Breast epithelium (tissue), 4 donors: ENCODE results near the gene MAP2K5. TPM values are rescaled to one million over a fixed set of nuclear protein-coding genes. Genes with fewer than 3 reads are reported as not detected.

Source experiments
- DNase-seq, 2 donors: peaks; one replicate each; pipeline ENCODE4 v3.0.0-alpha.2; 2019; ENCODE audit warnings: low spot score in 2 of 2
- H3K27ac ChIP-seq, 2 donors: fragments of 200-600 bp; sonication (generic) in 1 of 2; one replicate each; pipeline ENCODE4 v1.5.1; 2016 to 2019; ENCODE audit warnings: mild to moderate bottlenecking in 1 of 2
- H3K27me3 ChIP-seq, 2 donors: fragments of 200-600 bp; sonication (generic) in 1 of 2; one replicate each; pipeline versions ENCODE4 v1.5.1 to v1.6.0; 2017 to 2019; ENCODE audit warnings: control low read depth in 1 of 2, mild to moderate bottlenecking in 1 of 2
- H3K36me3 ChIP-seq: fragments of 200-600 bp; one replicate; pipeline ENCODE4 v1.5.1; 2019
- H3K4me1 ChIP-seq, 2 donors: fragments of 200-600 bp; sonication (generic); one replicate each; pipeline ENCODE4 v1.5.1; 2016 to 2019; ENCODE audit warnings: control low read depth in 1 of 2
- H3K4me3 ChIP-seq, 3 donors: fragments of 200-600 bp; sonication (generic); 1 replicate in 2 of 3; 2 replicates in 1 of 3; pipeline ENCODE4 v1.5.1; 2016 to 2019; ENCODE audit warnings: mild to moderate bottlenecking in 3 of 3, moderate library complexity in 2 of 3
- H3K9me3 ChIP-seq, 2 donors: fragments of 200-600 bp; sonication (generic) in 1 of 2; one replicate each; pipeline ENCODE4 v1.5.1; 2016 to 2019; ENCODE audit warnings: control low read depth in 1 of 2
- POLR2A ChIP-seq: fragments of 450-650 bp; IDR thresholded peaks from one replicate; pipeline ENCODE4 v1.6.1; 2016; ENCODE audit warnings: antibody characterized with exemption, mild to moderate bottlenecking, moderate library complexity
- POLR2AphosphoS5 ChIP-seq, 3 donors: sonication (generic); formaldehyde crosslinking; IDR thresholded peaks; one replicate each; pipeline ENCODE4 v1.6.1; 2017; ENCODE audit warnings: antibody characterized with exemption in 3 of 3
- intact Hi-C: fragments of 100-400 bp; cut with DNase I; formaldehyde crosslinking; loops from one replicate; pipeline ENCODE4 v1.15.1; 2023; ENCODE audit warnings: low total_unique reads
- total RNA-seq, 3 donors: library from RNA; depleted of rRNA; stranded (reverse); fragments of >200 nt; gene quantifications; one replicate each; pipeline ENCODE4 v1.1.0, GENCODE V29; 2016
- TF ChIP-seq, protein P1 (sequence below), 3 donors: fragments of 450-650 bp; IDR thresholded peaks; one replicate each; pipeline ENCODE4 v1.5.1; 2016 to 2017; ENCODE audit warnings: antibody characterized with exemption in 3 of 3, mild to moderate bottlenecking in 3 of 3, moderate library complexity in 3 of 3

MAP2K5 gene
- total RNA-seq, 3 donors from 2014 or later = 13.8 to 15.1 (median 14.0) TPM

DNA sequence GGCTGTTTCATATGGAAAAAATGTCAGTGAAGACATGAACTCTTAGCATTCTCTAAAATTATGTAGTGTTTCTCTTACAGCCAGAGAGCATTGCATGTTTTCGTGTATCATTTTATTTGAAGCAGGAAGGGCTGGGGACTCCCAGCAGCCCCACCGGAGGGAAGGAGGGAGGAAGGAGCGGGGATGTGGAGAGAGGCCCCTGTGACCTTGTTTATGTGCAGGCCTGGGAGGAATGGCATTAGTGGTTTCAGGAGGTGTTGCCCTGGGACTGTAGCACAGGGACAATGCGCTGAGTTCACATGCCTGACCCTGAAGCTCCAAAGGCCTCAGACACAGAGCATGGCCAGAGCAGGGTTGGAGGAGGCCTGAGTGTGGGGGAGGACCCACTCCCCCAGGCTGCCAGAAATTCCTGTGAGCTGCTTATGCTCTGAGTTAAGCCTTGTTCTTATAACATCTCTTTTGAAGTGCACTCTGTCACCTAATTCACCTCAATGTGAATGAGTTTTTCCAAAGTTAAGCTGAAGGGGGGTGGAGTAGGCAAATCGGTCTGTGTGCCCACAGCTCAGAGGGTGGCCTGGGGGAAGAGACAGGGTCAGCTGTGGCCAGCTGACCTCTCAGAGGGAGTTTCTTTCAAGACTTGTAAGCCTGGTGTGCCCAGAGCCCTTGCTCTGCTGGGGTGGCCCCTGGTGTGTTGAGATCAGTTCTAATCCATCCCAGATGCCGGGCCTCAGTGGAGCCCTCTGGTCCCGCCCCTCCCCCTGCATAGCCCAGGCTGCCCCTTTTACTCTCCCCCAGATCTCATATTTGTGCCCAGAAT is 301.3 kb downstream of the MAP2K5 start:
- intact Hi-C loops = no loop called here
- Histone ChIP-seq H3K4me3 (no peak overlapping the region), H3K9me3 (no peaks in the 10 kb centered on the region), H3K36me3 (no peaks in the 10 kb centered on the region), H3K27me3 (no peaks in the 10 kb centered on the region), H3K27ac (peak overlapping the region; percentile 30 to 73), H3K4me1 (peaks cover 0 to 3% of the 10 kb centered on the region in 2 donors)
- no peak for DNase-seq
- TF ChIP-seq, protein P1, sequence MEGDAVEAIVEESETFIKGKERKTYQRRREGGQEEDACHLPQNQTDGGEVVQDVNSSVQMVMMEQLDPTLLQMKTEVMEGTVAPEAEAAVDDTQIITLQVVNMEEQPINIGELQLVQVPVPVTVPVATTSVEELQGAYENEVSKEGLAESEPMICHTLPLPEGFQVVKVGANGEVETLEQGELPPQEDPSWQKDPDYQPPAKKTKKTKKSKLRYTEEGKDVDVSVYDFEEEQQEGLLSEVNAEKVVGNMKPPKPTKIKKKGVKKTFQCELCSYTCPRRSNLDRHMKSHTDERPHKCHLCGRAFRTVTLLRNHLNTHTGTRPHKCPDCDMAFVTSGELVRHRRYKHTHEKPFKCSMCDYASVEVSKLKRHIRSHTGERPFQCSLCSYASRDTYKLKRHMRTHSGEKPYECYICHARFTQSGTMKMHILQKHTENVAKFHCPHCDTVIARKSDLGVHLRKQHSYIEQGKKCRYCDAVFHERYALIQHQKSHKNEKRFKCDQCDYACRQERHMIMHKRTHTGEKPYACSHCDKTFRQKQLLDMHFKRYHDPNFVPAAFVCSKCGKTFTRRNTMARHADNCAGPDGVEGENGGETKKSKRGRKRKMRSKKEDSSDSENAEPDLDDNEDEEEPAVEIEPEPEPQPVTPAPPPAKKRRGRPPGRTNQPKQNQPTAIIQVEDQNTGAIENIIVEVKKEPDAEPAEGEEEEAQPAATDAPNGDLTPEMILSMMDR (IDR thresholded peaks at IDR 0.05) = no peak
- TF ChIP-seq POLR2AphosphoS5 (IDR thresholded peaks at IDR 0.05) (no peak), POLR2A (no peak)

DNA sequence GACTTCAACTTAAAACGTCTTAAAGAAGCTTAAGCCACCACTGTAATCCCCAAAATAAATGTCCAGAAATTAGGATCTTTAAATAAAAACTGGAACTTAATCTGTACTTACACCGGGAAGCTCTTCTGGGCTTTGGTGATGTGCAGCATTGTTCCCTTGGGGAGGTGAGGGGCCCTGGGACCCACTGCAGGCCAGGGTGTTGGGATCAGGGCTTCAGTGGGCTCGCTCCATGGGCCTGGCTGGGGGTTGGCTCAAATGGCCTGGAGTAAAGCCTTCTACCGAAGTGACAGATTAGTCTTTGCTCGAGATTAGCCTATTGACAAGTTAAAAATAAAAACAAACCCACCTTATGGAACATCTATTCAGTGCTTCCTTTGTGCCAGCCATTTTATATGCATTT is 303.5 kb downstream of the MAP2K5 start:
- H3K4me3 ChIP-seq = no peak overlapping the region

DNA sequence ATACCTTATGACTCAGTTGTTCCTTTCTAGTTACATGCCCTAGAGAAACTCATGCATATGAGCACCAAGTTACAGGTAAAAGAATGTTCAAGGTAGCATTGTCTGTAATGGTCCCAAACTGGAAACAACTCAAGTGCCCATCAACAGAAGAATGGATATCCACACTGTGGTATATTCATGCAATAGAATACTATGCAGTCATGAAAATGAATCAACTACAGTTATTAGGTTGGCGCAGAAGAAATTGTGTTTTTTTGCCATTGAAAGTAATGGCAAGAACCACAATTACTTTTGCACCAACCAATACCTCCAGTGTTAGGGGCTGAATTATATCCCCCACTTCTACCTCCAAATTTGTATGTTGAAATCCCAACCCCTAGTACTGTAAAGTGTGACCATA is 307.0 kb downstream of the MAP2K5 start:
- TF ChIP-seq POLR2AphosphoS5 (IDR thresholded peaks at IDR 0.05) = no peak
- TF ChIP-seq, protein P1 (IDR thresholded peaks at IDR 0.05) = no peak
- no peak for TF ChIP-seq POLR2A
- no peak overlapping the region for H3K4me3 ChIP-seq
- H3K27me3 ChIP-seq = no peaks in the 10 kb centered on the region
- DNase-seq = no peak
- intact Hi-C loops = no loop called here
- no peaks in the 10 kb centered on the region for H3K9me3 ChIP-seq
- no peaks in the 10 kb centered on the region for H3K36me3 ChIP-seq
- no peak overlapping the region for H3K27ac ChIP-seq
- no peaks in the 10 kb centered on the region for H3K4me1 ChIP-seq

More for the DNA sequence above, 303.5 kb downstream of the MAP2K5 start:
- intact Hi-C loops = no loop called here
- DNase-seq = no peak
- Histone ChIP-seq H3K4me1 (peaks cover 0 to 3% of the 10 kb centered on the region in 2 donors), H3K27me3 (no peaks in the 10 kb centered on the region), H3K27ac (no peak overlapping the region), H3K36me3 (no peaks in the 10 kb centered on the region), H3K9me3 (no peaks in the 10 kb centered on the region)
- TF ChIP-seq, protein P1 (IDR thresholded peaks at IDR 0.05) = no peak
- no peak for TF ChIP-seq POLR2A
- no peak for TF ChIP-seq POLR2AphosphoS5 (IDR thresholded peaks at IDR 0.05)

DNA sequence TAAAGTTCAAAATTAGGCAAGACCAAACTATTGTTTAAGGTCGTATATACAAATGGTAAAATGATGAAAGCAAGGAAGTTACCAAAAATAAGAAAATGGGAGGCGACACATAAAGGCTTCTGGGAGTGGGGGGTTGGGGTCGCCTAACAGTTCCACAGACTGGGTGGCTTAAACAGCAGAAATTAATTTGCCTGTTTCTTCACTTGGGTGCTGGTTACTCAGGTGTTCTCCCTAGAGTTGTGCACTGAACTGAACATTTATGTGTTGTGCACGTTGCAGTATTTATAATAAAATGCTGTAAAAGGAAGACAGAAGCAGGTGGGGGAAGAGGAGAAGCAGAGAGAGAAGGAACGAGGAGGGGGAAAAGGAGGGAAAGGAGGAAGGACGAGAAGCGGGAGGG is 307.8 kb downstream of the MAP2K5 start:
- Histone ChIP-seq H3K27me3 (no peaks in the 10 kb centered on the region), H3K4me1 (no peaks in the 10 kb centered on the region), H3K9me3 (no peaks in the 10 kb centered on the region), H3K27ac (no peak overlapping the region), H3K36me3 (no peaks in the 10 kb centered on the region), H3K4me3 (no peak overlapping the region)
- DNase-seq = no peak
- intact Hi-C loops = no loop called here
- TF ChIP-seq POLR2A (no peak), POLR2AphosphoS5 (IDR thresholded peaks at IDR 0.05) (no peak)
- TF ChIP-seq, protein P1 (IDR thresholded peaks at IDR 0.05) = no peak

DNA sequence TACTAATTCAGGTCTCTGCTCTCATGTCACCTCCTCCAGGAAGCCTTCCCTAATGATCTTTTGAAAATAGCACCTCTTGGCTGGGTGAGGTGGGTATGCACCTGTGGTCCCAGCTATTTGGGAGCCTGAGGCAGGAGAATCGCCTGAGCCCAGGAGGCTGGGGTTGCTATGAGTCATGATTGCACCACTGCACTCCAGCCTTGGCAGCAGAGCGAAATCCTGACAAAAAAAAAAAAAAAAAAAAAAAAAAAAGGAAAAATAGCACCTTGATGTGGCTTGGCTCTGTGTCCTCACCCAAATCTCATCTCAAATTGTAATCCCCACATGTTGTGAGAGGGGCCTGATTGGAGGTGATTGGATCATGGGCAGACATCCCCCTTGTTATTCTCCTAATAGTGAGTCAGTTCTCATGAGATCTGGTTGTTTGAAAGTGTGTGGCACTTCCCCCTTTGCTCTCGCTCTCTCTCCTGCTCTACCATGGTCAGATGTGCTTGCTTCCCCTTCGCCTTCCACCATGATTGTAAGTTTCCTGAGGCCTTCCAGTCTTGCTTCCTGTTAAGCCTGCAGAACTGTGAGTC is 308.6 kb downstream of the MAP2K5 start:
- Histone ChIP-seq H3K27ac (no peak overlapping the region), H3K4me3 (no peak overlapping the region), H3K27me3 (no peaks in the 10 kb centered on the region), H3K36me3 (no peaks in the 10 kb centered on the region), H3K4me1 (no peaks in the 10 kb centered on the region), H3K9me3 (no peaks in the 10 kb centered on the region)
- intact Hi-C loops = no loop called here
- no peak for DNase-seq
- no peak for TF ChIP-seq POLR2AphosphoS5 (IDR thresholded peaks at IDR 0.05)
- TF ChIP-seq, protein P1 (IDR thresholded peaks at IDR 0.05) = no peak
- TF ChIP-seq POLR2A = no peak
